Measurements from ENCODE around the gene LST1.
A peak's percentile ranks its signal among the peaks of the same experiment; 100 is the strongest.

Gene LST1

GRCh38 chr6:31614075-31614619 lies 28.1 kb downstream of the LST1 start:
- peak overlapping the region; percentile 42 for H3K27ac Mint-ChIP-seq
- no peaks in the 10 kb centered on the region for H3K27me3 Mint-ChIP-seq
- peak; percentile 71 to 81 for ATAC-seq (replicated peaks)
- H3K9me3 Mint-ChIP-seq, result no peaks in the 10 kb centered on the region
- H3K36me3 Mint-ChIP-seq, result peaks cover 0 to 2% of the 10 kb centered on the region in 2 donors
- peak overlapping the region in 1 of 2 donors; percentile 32 for H3K4me3 Mint-ChIP-seq
- peaks cover 29 to 33% of the 10 kb centered on the region in 2 donors for H3K4me1 Mint-ChIP-seq
- no peak for DNase-seq

DNA sequence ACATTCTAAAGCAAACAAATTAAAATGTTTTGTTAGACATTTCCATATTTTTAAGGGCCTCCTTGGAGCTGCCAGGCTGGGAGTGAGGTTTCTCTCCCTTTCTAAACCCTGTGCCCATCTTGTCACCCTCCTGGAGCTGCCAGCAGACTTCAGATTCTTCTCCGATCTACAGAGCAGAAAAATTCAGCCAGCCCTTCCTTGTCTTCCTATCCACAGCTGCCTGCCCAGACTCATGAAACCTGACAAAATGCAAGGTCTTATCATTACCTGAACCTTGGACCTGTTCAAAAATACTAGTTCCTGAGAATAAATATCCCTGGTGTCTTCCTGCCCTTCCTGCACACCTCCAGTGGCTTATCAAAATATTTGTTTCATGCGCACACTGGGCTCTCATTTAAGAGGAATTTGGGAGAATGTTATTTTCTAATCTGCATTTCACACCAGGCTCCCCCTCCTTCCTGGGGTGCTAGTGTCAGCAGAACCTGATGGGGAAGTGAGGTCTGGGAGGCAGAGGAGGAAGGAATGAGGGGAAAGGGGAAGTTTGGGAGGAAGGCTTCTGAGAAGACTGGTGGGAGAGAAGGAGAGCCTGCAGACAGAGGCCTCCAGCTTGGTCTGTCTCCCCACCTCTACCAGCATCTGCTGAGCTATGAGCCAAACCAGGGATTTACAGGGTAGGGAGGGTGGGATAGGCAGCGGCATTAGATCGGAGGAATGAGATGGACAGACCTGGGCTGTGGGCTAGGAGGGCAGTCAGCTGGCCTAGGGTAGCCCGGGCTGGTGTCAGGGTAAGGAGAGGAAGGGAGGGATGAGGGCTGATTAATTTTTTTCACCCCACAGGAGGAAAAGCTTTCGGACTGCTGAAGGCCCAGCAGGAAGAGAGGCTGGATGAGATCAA lies 28.9 kb downstream of the LST1 start, which contains the start of gene AIF1:
AIF1 (plus strand) TSS at position 551 of the 895 bp plus-strand sequence; CDS start at position 647, 96 bp downstream.
- Mint-ChIP-seq H3K27ac (peak within 1 kb of the TSS; percentile 89), H3K4me3 (peak within 1 kb of the TSS; percentile 63 to 67), H3K4me1 (peaks cover 29 to 33% of the 10 kb centered on the region in 2 donors), H3K36me3 (peaks cover 0 to 2% of the 10 kb centered on the region in 2 donors), H3K9me3 (no peaks in the 10 kb centered on the region), H3K27me3 (no peaks in the 10 kb centered on the region)
- DNase-seq, result no peak
- peak; percentile 45 to 56 for ATAC-seq (replicated peaks)

- Mint-ChIP-seq H3K27me3 (no peaks in the 10 kb centered on the region), H3K27ac (peak overlapping the region; percentile 89), H3K4me3 (peak overlapping the region; percentile 41 to 44), H3K36me3 (peaks cover 0 to 2% of the 10 kb centered on the region in 2 donors), H3K4me1 (peaks cover 29 to 33% of the 10 kb centered on the region in 2 donors), H3K9me3 (no peaks in the 10 kb centered on the region)
- ATAC-seq (replicated peaks) (no peak), DNase-seq (no peak)
These were observed 29.7 kb downstream of the LST1 start for GRCh38 chr6:31615748-31616147.

DNA sequence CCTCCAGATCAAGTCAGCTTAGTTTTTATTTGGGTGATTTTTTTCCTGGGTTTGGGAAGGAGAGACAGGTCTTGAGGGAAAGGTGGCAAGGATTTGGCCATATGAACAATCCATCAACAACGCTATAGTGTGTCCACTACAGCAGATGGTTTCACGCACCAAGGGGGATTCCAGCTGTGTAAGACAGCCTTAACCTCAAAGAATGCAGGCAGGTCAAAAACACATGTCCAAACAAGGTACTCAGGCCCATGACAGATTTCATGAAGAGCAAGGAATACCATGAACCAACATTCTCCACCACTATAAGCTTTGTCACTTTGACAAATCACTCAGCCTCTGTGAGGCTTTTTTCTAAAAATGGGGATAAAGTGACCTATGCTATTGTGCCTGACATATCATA lies 30.9 kb downstream of the LST1 start:
- Mint-ChIP-seq H3K27ac (no peak overlapping the region), H3K27me3 (no peaks in the 10 kb centered on the region), H3K9me3 (no peaks in the 10 kb centered on the region), H3K36me3 (peaks cover 8 to 9% of the 10 kb centered on the region in 2 donors), H3K4me1 (peaks cover 36 to 43% of the 10 kb centered on the region in 2 donors), H3K4me3 (no peak overlapping the region)
- DNase-seq, result no peak
- ATAC-seq (replicated peaks), result no peak

DNA sequence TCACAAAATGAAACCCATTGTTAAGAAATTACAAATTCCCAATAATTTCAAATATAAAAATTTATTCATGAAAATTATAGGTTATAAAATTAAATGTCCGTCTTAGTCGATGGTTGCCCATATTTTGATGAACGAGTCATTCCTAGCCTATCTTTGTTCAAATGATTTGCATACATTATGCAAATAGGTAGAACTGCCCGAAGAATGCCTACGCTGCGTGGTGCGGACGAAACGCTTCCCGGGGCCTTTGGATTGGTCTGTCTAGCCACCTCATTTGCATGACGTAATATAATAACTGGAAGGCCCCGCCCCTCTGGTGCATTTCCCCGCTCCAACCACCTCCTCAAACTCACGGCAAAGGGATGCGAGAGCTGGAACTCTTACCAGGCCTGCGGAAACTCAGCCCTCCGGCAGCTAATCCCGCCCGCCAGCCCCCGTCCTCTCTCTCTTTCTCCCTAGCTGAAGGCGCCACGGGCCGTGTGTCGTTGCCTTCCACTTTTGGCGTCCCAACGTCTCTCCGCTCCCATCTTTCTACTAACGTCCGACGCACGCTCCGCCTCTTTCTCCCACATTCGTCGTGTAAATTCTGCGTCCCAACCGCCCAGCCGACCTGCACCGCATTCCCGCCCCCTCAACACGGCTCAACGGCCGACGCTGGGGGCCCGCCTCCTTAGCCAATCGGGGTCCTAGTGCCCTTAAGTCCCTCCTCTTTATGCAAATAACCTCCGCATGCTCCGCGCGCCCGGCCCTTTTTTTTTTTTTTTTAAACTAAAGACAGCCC lies 33.9 kb downstream of the LST1 start:
- Mint-ChIP-seq H3K27me3 (no peaks in the 10 kb centered on the region), H3K4me3 (peak overlapping the region; percentile 83 to 91), H3K36me3 (peaks cover 26 to 29% of the 10 kb centered on the region in 2 donors), H3K4me1 (peaks cover 36 to 38% of the 10 kb centered on the region in 2 donors), H3K27ac (peak overlapping the region; percentile 95), H3K9me3 (no peaks in the 10 kb centered on the region)
- ATAC-seq (replicated peaks), result peak; percentile 87 to 91
- DNase-seq, result peak; percentile 97

DNA sequence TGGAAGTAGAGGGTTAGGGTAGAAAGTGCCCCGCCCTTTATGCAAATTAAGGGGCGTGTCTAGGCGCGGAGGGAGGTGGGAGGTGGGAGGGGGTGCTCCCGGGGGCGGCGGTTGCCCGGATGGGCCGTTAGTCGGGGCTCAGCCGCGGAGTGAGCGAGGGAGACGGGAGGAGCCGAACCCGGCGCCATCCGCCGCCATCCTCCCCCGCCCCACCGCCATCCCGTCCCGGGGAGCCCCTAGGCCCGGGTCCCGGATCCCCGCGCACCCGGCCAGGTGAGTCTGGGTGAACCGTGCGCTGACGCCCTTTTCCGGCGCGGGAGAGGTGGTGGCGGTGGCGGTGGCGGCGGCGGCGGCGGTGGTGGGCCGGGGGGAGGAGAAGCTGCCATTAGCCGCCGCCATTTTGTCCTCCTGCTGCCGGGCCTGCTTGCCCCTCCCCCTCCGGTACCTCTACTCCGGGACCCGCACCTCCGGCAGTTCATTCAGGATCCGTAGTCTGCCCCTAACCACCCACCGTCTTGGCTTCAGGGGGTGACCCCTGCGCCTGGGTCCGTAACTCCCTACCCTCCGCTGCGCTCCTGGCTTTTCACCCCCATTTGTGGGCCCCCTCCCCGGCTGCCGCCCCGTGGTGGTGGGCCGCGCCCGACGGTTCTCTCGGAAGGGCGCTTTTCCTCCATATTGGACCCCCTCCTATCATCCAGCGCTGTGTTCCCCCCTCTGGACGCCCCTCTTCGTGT lies 34.7 kb downstream of the LST1 start, which contains the start of gene PRRC2A:
PRRC2A (plus strand) TSS at position 130 of the 734 bp plus-strand sequence. CDS start 2,075 bp downstream, outside the sequence.
- Mint-ChIP-seq H3K4me3 (peak within 1 kb of the TSS; percentile 90 to 91), H3K27me3 (no peaks in the 10 kb centered on the region), H3K36me3 (peaks cover 31 to 36% of the 10 kb centered on the region in 2 donors), H3K27ac (peak within 1 kb of the TSS; percentile 95), H3K9me3 (no peaks in the 10 kb centered on the region), H3K4me1 (peaks cover 28 to 30% of the 10 kb centered on the region in 2 donors)
- DNase-seq (no peak), ATAC-seq (replicated peaks) (peak; percentile 36 to 38)

GRCh38 chr6:31621320-31621939 lies 35.4 kb downstream of the LST1 start:
- H3K9me3 Mint-ChIP-seq, result no peaks in the 10 kb centered on the region
- ATAC-seq (replicated peaks), result no peak
- peak overlapping the region; percentile 95 for H3K27ac Mint-ChIP-seq
- peak overlapping the region; percentile 90 to 91 for H3K4me3 Mint-ChIP-seq
- peaks cover 21 to 29% of the 10 kb centered on the region in 2 donors for H3K4me1 Mint-ChIP-seq
- no peak for DNase-seq
- no peaks in the 10 kb centered on the region for H3K27me3 Mint-ChIP-seq
- H3K36me3 Mint-ChIP-seq, result peaks cover 38 to 43% of the 10 kb centered on the region in 2 donors

GRCh38 chr6:31621991-31622390 lies 35.9 kb downstream of the LST1 start:
- H3K9me3 Mint-ChIP-seq, result no peaks in the 10 kb centered on the region
- H3K4me3 Mint-ChIP-seq, result peak overlapping the region; percentile 90 to 91
- DNase-seq (no peak), ATAC-seq (replicated peaks) (no peak)
- H3K27me3 Mint-ChIP-seq, result no peaks in the 10 kb centered on the region
- peaks cover 41 to 47% of the 10 kb centered on the region in 2 donors for H3K36me3 Mint-ChIP-seq
- H3K4me1 Mint-ChIP-seq, result peaks cover 19 to 28% of the 10 kb centered on the region in 2 donors
- H3K27ac Mint-ChIP-seq, result peak overlapping the region; percentile 95

DNA sequence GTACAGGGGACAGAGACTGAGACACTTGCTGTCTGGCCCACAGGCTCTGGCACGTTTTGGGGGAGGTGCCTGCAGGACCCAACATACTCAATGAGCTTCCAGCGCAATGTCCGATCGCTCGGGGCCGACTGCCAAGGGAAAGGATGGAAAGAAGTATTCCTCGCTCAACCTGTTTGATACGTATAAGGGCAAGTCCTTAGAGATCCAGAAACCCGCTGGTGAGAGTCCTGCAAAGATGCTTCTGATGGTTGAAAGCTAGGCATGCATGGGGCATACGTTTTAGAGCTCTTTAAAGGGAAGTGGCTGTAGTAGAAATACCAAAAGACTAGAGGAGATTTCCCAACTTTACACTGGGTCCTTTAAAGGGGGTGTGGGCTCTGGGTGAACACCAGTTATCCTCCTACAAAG lies 36.6 kb downstream of the LST1 start:
- H3K27me3 Mint-ChIP-seq, result no peaks in the 10 kb centered on the region
- peak overlapping the region; percentile 90 to 91 for H3K4me3 Mint-ChIP-seq
- no peak for ATAC-seq (replicated peaks)
- H3K4me1 Mint-ChIP-seq, result peaks cover 24 to 35% of the 10 kb centered on the region in 2 donors
- H3K36me3 Mint-ChIP-seq, result peaks cover 48 to 54% of the 10 kb centered on the region in 2 donors
- peak overlapping the region; percentile 95 for H3K27ac Mint-ChIP-seq
- DNase-seq, result no peak
- no peaks in the 10 kb centered on the region for H3K9me3 Mint-ChIP-seq

- Mint-ChIP-seq H3K27me3 (no peaks in the 10 kb centered on the region), H3K27ac (no peak overlapping the region), H3K36me3 (peaks cover 53 to 61% of the 10 kb centered on the region in 2 donors), H3K4me1 (peaks cover 24 to 40% of the 10 kb centered on the region in 2 donors), H3K9me3 (no peaks in the 10 kb centered on the region), H3K4me3 (no peak overlapping the region)
- ATAC-seq (replicated peaks) (no peak), DNase-seq (no peak)
These were observed 38.0 kb downstream of the LST1 start for GRCh38 chr6:31624070-31624469.

DNA sequence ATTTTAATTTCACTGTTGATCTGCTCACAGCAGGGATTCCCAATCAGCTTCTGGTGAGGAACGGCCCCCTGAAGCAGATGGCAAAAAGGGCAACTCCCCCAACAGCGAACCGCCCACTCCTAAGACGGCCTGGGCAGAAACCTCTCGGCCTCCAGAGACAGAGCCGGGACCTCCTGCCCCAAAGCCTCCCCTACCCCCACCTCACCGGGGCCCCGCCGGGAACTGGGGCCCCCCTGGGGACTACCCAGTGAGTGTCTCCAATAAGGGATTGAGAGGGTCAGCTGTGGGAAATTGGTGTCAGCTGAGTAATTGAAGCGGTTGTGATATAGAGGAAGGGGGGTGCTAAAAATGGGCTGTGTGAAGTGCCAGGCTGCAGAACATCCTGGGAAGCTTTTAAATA lies 40.9 kb downstream of the LST1 start:
- no peak overlapping the region for H3K27ac Mint-ChIP-seq
- H3K36me3 Mint-ChIP-seq, result peaks cover 73 to 79% of the 10 kb centered on the region in 2 donors
- no peaks in the 10 kb centered on the region for H3K27me3 Mint-ChIP-seq
- no peak for ATAC-seq (replicated peaks)
- H3K9me3 Mint-ChIP-seq, result no peaks in the 10 kb centered on the region
- no peak for DNase-seq
- no peak overlapping the region for H3K4me3 Mint-ChIP-seq
- peaks cover 22 to 45% of the 10 kb centered on the region in 2 donors for H3K4me1 Mint-ChIP-seq

- DNase-seq (no peak), ATAC-seq (replicated peaks) (no peak)
- Mint-ChIP-seq H3K27me3 (no peaks in the 10 kb centered on the region), H3K36me3 (peaks cover 71 to 79% of the 10 kb centered on the region in 2 donors), H3K4me1 (peaks cover 14 to 45% of the 10 kb centered on the region in 2 donors), H3K9me3 (no peaks in the 10 kb centered on the region), H3K27ac (no peak overlapping the region), H3K4me3 (no peak overlapping the region)
These were observed 41.7 kb downstream of the LST1 start for GRCh38 chr6:31627690-31628287.

- Mint-ChIP-seq H3K27me3 (no peaks in the 10 kb centered on the region), H3K4me3 (no peak overlapping the region), H3K4me1 (peaks cover 14 to 47% of the 10 kb centered on the region in 2 donors), H3K27ac (no peak overlapping the region), H3K9me3 (no peaks in the 10 kb centered on the region), H3K36me3 (peaks cover 70 to 81% of the 10 kb centered on the region in 2 donors)
- no peak for DNase-seq
- no peak for ATAC-seq (replicated peaks)
These were observed 42.9 kb downstream of the LST1 start for GRCh38 chr6:31629014-31629413.

Data from stimulated activated naive B cell treated with anti-CD40 and anti-IgM and Interleukin-4, amounts not matched to agents 10 μg/mL and 1 μg/mL and 100 μg/mL, for 72 hours (primary cell).